Esophagus muscularis mucosa (tissue), 4 donors: ENCODE results near the gene HIVEP1.

Experiments
- EP300 ChIP-seq: sonication (generic); formaldehyde crosslinking; IDR thresholded peaks from one replicate; pipeline ENCODE4 v1.6.1; 2017; ENCODE audit warnings: antibody characterized with exemption
- POLR2A ChIP-seq: fragments of 450-650 bp; IDR thresholded peaks from one replicate; pipeline ENCODE4 v1.6.1; 2017; ENCODE audit warnings: antibody characterized with exemption, moderate library complexity, mild to moderate bottlenecking, low read depth
- POLR2AphosphoS5 ChIP-seq, 2 donors: sonication (generic); formaldehyde crosslinking; IDR thresholded peaks; one replicate each; pipeline ENCODE4 v1.6.1; 2017; ENCODE audit warnings: antibody characterized with exemption in 2 of 2
- TF ChIP-seq, protein P1 (sequence below), 3 experiments: fragments of 200-600 bp in 2 of 3; fragments of 450-650 bp in 1 of 3; sonication (generic) in 2 of 3; IDR thresholded peaks; one replicate each; pipeline ENCODE4 v1.5.1; 2017 to 2019; ENCODE audit warnings: antibody characterized with exemption in 3 of 3, mild to moderate bottlenecking in 2 of 3, moderate library complexity in 1 of 3

GRCh38 chr6:12111363-12111670 lies 99.2 kb downstream of the HIVEP1 start:
- TF ChIP-seq, protein P1, sequence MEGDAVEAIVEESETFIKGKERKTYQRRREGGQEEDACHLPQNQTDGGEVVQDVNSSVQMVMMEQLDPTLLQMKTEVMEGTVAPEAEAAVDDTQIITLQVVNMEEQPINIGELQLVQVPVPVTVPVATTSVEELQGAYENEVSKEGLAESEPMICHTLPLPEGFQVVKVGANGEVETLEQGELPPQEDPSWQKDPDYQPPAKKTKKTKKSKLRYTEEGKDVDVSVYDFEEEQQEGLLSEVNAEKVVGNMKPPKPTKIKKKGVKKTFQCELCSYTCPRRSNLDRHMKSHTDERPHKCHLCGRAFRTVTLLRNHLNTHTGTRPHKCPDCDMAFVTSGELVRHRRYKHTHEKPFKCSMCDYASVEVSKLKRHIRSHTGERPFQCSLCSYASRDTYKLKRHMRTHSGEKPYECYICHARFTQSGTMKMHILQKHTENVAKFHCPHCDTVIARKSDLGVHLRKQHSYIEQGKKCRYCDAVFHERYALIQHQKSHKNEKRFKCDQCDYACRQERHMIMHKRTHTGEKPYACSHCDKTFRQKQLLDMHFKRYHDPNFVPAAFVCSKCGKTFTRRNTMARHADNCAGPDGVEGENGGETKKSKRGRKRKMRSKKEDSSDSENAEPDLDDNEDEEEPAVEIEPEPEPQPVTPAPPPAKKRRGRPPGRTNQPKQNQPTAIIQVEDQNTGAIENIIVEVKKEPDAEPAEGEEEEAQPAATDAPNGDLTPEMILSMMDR (IDR thresholded peaks at IDR 0.05), result no peak
- TF ChIP-seq EP300 (no peak), POLR2A (no peak), POLR2AphosphoS5 (IDR thresholded peaks at IDR 0.05) (no peak)
